ENCODE data around the gene GIGYF2. TPM values are rescaled to one million over a fixed set of nuclear protein-coding genes. Genes with fewer than 3 reads are reported as not detected.

Gene GIGYF2
- total and polyA plus RNA-seq, 2 of the 4 experiments (the other 2 are of a cell fraction): 14.7 to 66.0 TPM

DNA sequence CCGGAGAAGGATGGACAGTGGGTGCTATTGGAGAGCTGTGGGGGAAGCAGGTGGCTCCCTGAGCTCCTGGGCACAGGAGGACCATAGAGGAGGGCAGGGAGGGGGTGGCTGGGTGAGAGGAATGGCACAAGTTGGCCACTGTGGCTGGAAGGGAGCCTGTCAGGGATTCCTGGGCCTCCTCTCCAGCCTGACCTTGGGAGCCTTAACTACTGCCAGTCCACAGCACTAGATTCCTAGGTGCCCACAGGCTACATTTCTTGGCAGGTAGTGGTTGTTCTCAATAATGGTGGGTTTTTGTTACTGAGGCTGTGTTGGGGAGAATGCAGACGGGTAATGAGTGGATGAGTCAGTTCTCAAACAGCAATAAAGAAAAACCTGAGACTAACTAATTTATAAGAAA is 37.8 kb upstream of the GIGYF2 start:
- no peak overlapping the region for H3K23ac ChIP-seq (ENCODE audit: low read depth, low read length)
- H3K9me1 ChIP-seq (ENCODE audit: insufficient read depth, low read length): no peaks in the 10 kb centered on the region
- no TSS peak for BruUV-seq (replicated peaks)
- no peak overlapping the region for H3K56ac ChIP-seq (ENCODE audit: extremely low read depth, insufficient read depth, low read length)
- no peak overlapping the region for H3K9ac ChIP-seq (ENCODE audit: low read depth, low read length)
- no peaks in the 10 kb centered on the region for H3K36me3 ChIP-seq (ENCODE audit: control insufficient read depth, insufficient read depth, low read length)
- in situ Hi-C loops (cut with MboI; ENCODE audit: low sequenced_read_pairs): no loop called here
- ChIA-PET CTCF (no interaction called here), POLR2A (ENCODE audit: unreplicated experiment) (no interaction called here)
- no peak overlapping the region for H3K14ac ChIP-seq (replicated peaks; ENCODE audit: low read depth, low read length)
- H2AK9ac ChIP-seq (replicated peaks; ENCODE audit: low read depth, low read length, poor library complexity): no peak overlapping the region
- DNase-seq: no peak
- WGBS, 2 experiments (ENCODE audit: extremely low coverage in 2 of 2, insufficient read length in 1 of 2): no CpG with 5 or more reads among the region's 2 CpGs
- no peak overlapping the region for H3K4me3 ChIP-seq (ENCODE audit: insufficient read depth, low read depth, low read length)
- dilution Hi-C loops (cut with HindIII; ENCODE audit: low sequenced_read_pairs, unreplicated experiment): no loop called here
- H2BK5ac ChIP-seq (ENCODE audit: low read depth, low read length, poor library complexity, severe bottlenecking): no peak overlapping the region
- no peak overlapping the region for H4K91ac ChIP-seq (ENCODE audit: insufficient read depth, low read depth, low read length)
- no peaks in the 10 kb centered on the region for H3K9me3 ChIP-seq (ENCODE audit: control insufficient read depth, insufficient read depth, low read length)
- no peak overlapping the region for H2AK5ac ChIP-seq (ENCODE audit: low read depth, low read length)
- H2BK20ac ChIP-seq (ENCODE audit: low read depth, low read length): no peak overlapping the region
- ATAC-seq (ENCODE audit: low read depth): no peak
- no peak overlapping the region for H2AFZ ChIP-seq (replicated peaks; ENCODE audit: low read length, poor library complexity)
- no peak overlapping the region for H3K27ac ChIP-seq (ENCODE audit: insufficient read depth, low read length)
- peaks cover 9% of the 10 kb centered on the region for H3K27me3 ChIP-seq (ENCODE audit: control insufficient read depth, insufficient read depth, low read length)
- TF ChIP-seq RCOR1 (IDR thresholded peaks at IDR 0.05; ENCODE audit: insufficient replicate concordance, low read length) (no peak), POLR2A (IDR thresholded peaks at IDR 0.05; ENCODE audit: low read depth, low read length) (no peak), MXI1 (IDR thresholded peaks at IDR 0.05; ENCODE audit: borderline replicate concordance, low read depth, low read length) (no peak), FOS (IDR thresholded peaks at IDR 0.05; ENCODE audit: low read depth, low read length) (no peak), BHLHE40 (IDR thresholded peaks at IDR 0.05; ENCODE audit: low read depth, low read length) (no peak), RFX5 (IDR thresholded peaks at IDR 0.05; ENCODE audit: low read depth, low read length) (no peak), RAD21 (IDR thresholded peaks at IDR 0.05; ENCODE audit: low read length) (no peak), NFE2L2 (IDR thresholded peaks at IDR 0.05; ENCODE audit: low read depth, low read length) (no peak), CHD1 (IDR thresholded peaks at IDR 0.05; ENCODE audit: low read depth, low read length) (no peak), MAZ (IDR thresholded peaks at IDR 0.05; ENCODE audit: borderline replicate concordance, low read depth, low read length) (no peak)
- TF ChIP-seq, protein P1, sequence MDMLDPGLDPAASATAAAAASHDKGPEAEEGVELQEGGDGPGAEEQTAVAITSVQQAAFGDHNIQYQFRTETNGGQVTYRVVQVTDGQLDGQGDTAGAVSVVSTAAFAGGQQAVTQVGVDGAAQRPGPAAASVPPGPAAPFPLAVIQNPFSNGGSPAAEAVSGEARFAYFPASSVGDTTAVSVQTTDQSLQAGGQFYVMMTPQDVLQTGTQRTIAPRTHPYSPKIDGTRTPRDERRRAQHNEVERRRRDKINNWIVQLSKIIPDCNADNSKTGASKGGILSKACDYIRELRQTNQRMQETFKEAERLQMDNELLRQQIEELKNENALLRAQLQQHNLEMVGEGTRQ (IDR thresholded peaks at IDR 0.05; ENCODE audit: low read depth, low read length): no peak
- TF ChIP-seq, protein P2, sequence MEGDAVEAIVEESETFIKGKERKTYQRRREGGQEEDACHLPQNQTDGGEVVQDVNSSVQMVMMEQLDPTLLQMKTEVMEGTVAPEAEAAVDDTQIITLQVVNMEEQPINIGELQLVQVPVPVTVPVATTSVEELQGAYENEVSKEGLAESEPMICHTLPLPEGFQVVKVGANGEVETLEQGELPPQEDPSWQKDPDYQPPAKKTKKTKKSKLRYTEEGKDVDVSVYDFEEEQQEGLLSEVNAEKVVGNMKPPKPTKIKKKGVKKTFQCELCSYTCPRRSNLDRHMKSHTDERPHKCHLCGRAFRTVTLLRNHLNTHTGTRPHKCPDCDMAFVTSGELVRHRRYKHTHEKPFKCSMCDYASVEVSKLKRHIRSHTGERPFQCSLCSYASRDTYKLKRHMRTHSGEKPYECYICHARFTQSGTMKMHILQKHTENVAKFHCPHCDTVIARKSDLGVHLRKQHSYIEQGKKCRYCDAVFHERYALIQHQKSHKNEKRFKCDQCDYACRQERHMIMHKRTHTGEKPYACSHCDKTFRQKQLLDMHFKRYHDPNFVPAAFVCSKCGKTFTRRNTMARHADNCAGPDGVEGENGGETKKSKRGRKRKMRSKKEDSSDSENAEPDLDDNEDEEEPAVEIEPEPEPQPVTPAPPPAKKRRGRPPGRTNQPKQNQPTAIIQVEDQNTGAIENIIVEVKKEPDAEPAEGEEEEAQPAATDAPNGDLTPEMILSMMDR (conservative IDR thresholded peaks at IDR 0.05; ENCODE audit: low read depth, low read length): no peak
- TF ChIP-seq, protein P3, sequence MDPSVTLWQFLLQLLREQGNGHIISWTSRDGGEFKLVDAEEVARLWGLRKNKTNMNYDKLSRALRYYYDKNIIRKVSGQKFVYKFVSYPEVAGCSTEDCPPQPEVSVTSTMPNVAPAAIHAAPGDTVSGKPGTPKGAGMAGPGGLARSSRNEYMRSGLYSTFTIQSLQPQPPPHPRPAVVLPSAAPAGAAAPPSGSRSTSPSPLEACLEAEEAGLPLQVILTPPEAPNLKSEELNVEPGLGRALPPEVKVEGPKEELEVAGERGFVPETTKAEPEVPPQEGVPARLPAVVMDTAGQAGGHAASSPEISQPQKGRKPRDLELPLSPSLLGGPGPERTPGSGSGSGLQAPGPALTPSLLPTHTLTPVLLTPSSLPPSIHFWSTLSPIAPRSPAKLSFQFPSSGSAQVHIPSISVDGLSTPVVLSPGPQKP (IDR thresholded peaks at IDR 0.05; ENCODE audit: borderline replicate concordance, low read depth, low read length): no peak
- intact Hi-C loops (cut with micrococcal nuclease): no loop called here
- H2BK120ac ChIP-seq (ENCODE audit: low read depth, low read length): no peak overlapping the region
- no peaks in the 10 kb centered on the region for H3K4me1 ChIP-seq (ENCODE audit: control insufficient read depth, insufficient read depth, low read length)
- no peaks in the 10 kb centered on the region for H3K79me1 ChIP-seq (ENCODE audit: low read depth in 1 of 2, low read length in 2 of 2)
- no peak overlapping the region for H3K4me2 ChIP-seq (ENCODE audit: low read depth, low read length)
- no peak overlapping the region for H4K5ac ChIP-seq (ENCODE audit: low read depth, low read length)
- no peaks in the 10 kb centered on the region for H4K20me1 ChIP-seq (ENCODE audit: insufficient read depth, low read length)
- H3K18ac ChIP-seq (ENCODE audit: low read depth, low read length): no peak overlapping the region
- no peak overlapping the region for H4K8ac ChIP-seq (ENCODE audit: low read depth in 2 of 2, low read length in 2 of 2)
- no peak overlapping the region for H3K4ac ChIP-seq (ENCODE audit: low read depth, low read length)
- no peak overlapping the region for H2BK15ac ChIP-seq (ENCODE audit: low read depth, low read length)

Data from IMR-90 (cell line).